ENCODE data around the gene ASIC1. TPM values are rescaled to one million over a fixed set of nuclear protein-coding genes. Genes with fewer than 3 reads are reported as not detected.

Gene ASIC1
- total and polyA plus RNA-seq, 2 of the 4 experiments (the other 2 are of a cell fraction): 1.6 to 9.9 TPM

DNA sequence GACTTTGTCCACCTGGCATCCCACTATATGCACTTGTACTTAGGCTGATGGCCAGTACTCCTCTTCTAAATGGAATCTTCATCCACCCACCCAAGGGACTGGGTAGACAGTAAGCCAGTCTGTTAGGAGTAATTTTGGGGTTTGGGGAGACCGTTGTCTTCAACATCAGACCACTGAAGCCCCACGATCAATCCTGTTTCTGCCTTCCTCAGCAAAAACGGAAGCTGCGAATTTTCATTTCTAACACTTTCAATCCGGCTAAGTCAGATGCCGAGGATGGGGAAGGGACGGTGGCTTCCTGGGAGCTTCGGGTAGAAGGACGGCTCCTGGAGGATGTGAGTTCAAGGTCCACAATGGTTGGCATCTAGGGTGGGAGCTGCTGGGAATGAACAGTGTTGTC lies 29.8 kb downstream of the ASIC1 start:
- Histone ChIP-seq H3K4me1 (ENCODE audit: control insufficient read depth, insufficient read depth, low read length) (peaks cover 7% of the 10 kb centered on the region), H4K91ac (ENCODE audit: insufficient read depth, low read depth, low read length) (no peak overlapping the region), H3K14ac (replicated peaks; ENCODE audit: low read depth, low read length) (no peak overlapping the region), H3K9me3 (ENCODE audit: control insufficient read depth, insufficient read depth, low read length) (no peaks in the 10 kb centered on the region), H2AK9ac (replicated peaks; ENCODE audit: low read depth, low read length, poor library complexity) (no peak overlapping the region), H3K9me1 (ENCODE audit: insufficient read depth, low read length) (no peaks in the 10 kb centered on the region), H3K36me3 (ENCODE audit: control insufficient read depth, insufficient read depth, low read length) (peaks cover 30% of the 10 kb centered on the region), H4K5ac (ENCODE audit: low read depth, low read length) (no peak overlapping the region), H2AK5ac (ENCODE audit: low read depth, low read length) (peak overlapping the region; percentile 5; the same call in 1 of the 2 replicates), H2BK5ac (ENCODE audit: low read depth, low read length, poor library complexity, severe bottlenecking) (no peak overlapping the region), H4K8ac (ENCODE audit: low read depth in 2 of 2, low read length in 2 of 2) (peak overlapping the region in 1 of 2 experiments; percentile 6; a peak in 1 of 4 replicates), H3K18ac (ENCODE audit: low read depth, low read length) (no peak overlapping the region), H3K23ac (ENCODE audit: low read depth, low read length) (peak overlapping the region; percentile 22; the same call in 1 of the 2 replicates), H2BK120ac (ENCODE audit: low read depth, low read length) (no peak overlapping the region), H2AFZ (replicated peaks; ENCODE audit: low read length, poor library complexity) (no peak overlapping the region), H3K27me3 (ENCODE audit: control insufficient read depth, insufficient read depth, low read length) (no peaks in the 10 kb centered on the region), H4K20me1 (ENCODE audit: insufficient read depth, low read length) (peaks cover 25% of the 10 kb centered on the region), H2BK20ac (ENCODE audit: low read depth, low read length) (no peak overlapping the region), H3K27ac (ENCODE audit: insufficient read depth, low read length) (no peak overlapping the region), H2BK15ac (ENCODE audit: low read depth, low read length) (no peak overlapping the region), H3K9ac (ENCODE audit: low read depth, low read length) (no peak overlapping the region), H3K79me1 (ENCODE audit: low read depth in 1 of 2, low read length in 2 of 2) (peaks cover 16 to 46% of the 10 kb centered on the region in 2 experiments), H3K4me2 (ENCODE audit: low read depth, low read length) (no peak overlapping the region), H3K56ac (ENCODE audit: extremely low read depth, insufficient read depth, low read length) (no peak overlapping the region), H3K4me3 (ENCODE audit: insufficient read depth, low read depth, low read length) (no peak overlapping the region), H3K4ac (ENCODE audit: low read depth, low read length) (peak overlapping the region; percentile 4; the same call in 1 of the 2 replicates)
- intact Hi-C loops (cut with micrococcal nuclease) (loop anchor here (5.0 kb wide), 1 partner anchor 80 kb away; the partner anchor contains the start of gene CERS5), in situ Hi-C loops (cut with MboI; ENCODE audit: low sequenced_read_pairs) (no loop called here), dilution Hi-C loops (cut with HindIII; ENCODE audit: low sequenced_read_pairs, unreplicated experiment) (no loop called here)
- ATAC-seq (ENCODE audit: low read depth) (no peak), DNase-seq (no peak)
- BruUV-seq (replicated peaks): no TSS peak
- TF ChIP-seq MAFK (IDR thresholded peaks at IDR 0.05; ENCODE audit: low read depth, low read length) (peak; percentile 64), BHLHE40 (IDR thresholded peaks at IDR 0.05; ENCODE audit: low read depth, low read length) (no peak)
- no CpG with 5 or more reads among the region's 9 CpGs for WGBS, 2 experiments (ENCODE audit: extremely low coverage in 2 of 2, insufficient read length in 1 of 2)
- ChIA-PET POLR2A (ENCODE audit: unreplicated experiment) (no interaction called here), CTCF (interaction anchor here (0.9 kb wide), 1 partner anchor 25 kb away, joined by 4 read pairs; the partner anchor contains the start of gene COX14)

Data from IMR-90 (cell line).